Prostate gland (tissue), 2 donors: Measurements from ENCODE around the gene OR5T1.

Experiments used
- POLR2A ChIP-seq: fragments of 450-650 bp; IDR thresholded peaks from one replicate; pipeline ENCODE4 v1.6.1; 2016; ENCODE audit warnings: antibody characterized with exemption, mild to moderate bottlenecking
- POLR2AphosphoS5 ChIP-seq: sonication (generic); formaldehyde crosslinking; IDR thresholded peaks from one replicate; pipeline ENCODE4 v1.6.1; 2017; ENCODE audit warnings: antibody characterized with exemption
- TF ChIP-seq, protein P1 (sequence below), 4 experiments: fragments of 200-600 bp in 2 of 4; fragments of 450-650 bp in 2 of 4; sonication (generic) in 2 of 4; IDR thresholded peaks; 1 replicate in 3 of 4; 2 replicates in 1 of 4; pipeline ENCODE4 v1.5.1; 2016 to 2019; ENCODE audit warnings: antibody characterized with exemption in 4 of 4, mild to moderate bottlenecking in 2 of 4, moderate library complexity in 2 of 4

DNA sequence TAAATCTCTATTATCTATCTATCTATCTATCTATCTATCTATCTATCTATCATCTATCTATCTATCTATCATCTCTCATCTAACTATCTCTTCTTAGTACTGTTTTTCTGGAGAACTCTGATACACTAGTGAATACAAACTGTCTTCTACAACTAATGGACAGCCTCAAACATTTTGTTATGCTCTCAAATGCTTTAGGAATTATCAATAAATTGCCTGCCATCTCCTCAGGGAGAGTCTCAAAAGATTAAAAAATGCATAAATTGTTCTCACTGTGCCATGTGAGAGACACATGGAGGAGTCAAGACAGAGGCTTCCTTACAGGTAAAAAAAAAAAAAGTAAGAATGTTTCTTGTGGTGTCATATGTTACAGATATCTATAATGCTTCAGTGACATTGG lies 40.9 kb downstream of the OR5T1 start, which contains the start of gene OR8K3:
- TF ChIP-seq, protein P1, sequence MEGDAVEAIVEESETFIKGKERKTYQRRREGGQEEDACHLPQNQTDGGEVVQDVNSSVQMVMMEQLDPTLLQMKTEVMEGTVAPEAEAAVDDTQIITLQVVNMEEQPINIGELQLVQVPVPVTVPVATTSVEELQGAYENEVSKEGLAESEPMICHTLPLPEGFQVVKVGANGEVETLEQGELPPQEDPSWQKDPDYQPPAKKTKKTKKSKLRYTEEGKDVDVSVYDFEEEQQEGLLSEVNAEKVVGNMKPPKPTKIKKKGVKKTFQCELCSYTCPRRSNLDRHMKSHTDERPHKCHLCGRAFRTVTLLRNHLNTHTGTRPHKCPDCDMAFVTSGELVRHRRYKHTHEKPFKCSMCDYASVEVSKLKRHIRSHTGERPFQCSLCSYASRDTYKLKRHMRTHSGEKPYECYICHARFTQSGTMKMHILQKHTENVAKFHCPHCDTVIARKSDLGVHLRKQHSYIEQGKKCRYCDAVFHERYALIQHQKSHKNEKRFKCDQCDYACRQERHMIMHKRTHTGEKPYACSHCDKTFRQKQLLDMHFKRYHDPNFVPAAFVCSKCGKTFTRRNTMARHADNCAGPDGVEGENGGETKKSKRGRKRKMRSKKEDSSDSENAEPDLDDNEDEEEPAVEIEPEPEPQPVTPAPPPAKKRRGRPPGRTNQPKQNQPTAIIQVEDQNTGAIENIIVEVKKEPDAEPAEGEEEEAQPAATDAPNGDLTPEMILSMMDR (IDR thresholded peaks at IDR 0.05) = no peak
- TF ChIP-seq POLR2AphosphoS5 (no peak), POLR2A (no peak)
